ENCODE data around the gene EML1.
A peak's percentile ranks its signal among the peaks of the same experiment; 100 is the strongest.

EML1 gene, protein sequence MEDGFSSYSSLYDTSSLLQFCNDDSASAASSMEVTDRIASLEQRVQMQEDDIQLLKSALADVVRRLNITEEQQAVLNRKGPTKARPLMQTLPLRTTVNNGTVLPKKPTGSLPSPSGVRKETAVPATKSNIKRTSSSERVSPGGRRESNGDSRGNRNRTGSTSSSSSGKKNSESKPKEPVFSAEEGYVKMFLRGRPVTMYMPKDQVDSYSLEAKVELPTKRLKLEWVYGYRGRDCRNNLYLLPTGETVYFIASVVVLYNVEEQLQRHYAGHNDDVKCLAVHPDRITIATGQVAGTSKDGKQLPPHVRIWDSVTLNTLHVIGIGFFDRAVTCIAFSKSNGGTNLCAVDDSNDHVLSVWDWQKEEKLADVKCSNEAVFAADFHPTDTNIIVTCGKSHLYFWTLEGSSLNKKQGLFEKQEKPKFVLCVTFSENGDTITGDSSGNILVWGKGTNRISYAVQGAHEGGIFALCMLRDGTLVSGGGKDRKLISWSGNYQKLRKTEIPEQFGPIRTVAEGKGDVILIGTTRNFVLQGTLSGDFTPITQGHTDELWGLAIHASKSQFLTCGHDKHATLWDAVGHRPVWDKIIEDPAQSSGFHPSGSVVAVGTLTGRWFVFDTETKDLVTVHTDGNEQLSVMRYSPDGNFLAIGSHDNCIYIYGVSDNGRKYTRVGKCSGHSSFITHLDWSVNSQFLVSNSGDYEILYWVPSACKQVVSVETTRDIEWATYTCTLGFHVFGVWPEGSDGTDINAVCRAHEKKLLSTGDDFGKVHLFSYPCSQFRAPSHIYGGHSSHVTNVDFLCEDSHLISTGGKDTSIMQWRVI

DNA sequence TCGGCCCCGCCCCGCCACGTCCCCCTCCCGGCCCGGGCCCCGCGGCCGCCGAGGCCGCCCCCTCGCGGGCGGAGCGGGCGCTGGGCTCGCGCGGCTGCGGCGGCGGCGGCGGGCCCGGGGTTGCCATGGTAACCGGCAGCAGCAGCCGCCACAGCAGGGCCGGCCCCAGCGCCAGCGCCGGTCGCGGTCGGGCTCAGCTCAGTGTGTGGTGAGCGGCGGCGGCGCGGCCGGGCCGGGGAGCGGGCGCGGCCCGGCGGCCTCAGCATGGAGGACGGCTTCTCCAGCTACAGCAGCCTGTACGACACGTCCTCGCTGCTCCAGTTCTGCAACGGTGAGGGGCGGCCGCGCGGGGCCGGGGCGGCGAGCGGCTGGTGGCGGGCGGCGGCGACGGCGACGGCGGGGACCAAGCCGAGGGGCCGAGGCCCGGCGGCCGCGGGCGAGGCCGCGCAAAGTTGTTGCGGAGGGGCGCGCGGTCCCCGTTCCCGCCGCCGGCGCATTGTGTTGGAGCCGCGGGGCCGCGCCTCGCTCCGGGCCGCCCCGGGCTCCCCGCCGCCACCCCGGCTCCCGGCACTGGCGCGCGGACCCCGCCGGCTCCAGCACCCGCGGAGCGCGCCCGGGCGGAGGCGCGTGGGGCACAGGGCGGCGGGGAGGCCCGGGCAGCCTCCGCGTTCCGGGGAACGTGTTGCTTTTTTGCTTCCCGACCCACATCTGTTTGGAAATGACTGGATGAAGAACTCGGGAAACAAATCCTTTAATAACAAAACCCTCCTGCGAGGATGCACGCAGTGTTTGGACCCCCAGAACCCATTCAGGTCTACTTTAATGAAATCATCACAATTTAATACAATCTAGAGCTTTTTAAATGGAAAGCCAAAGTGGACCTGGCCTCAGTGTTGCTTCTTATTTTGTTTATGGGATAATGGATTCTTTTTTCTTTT is at the start of gene EML1:
TSS of gene EML1 (plus strand) at position 201 of the 938 bp plus-strand sequence. CDS start at position 265, 64 bp downstream.
- Histone ChIP-seq H3K36me3 (ENCODE audit: control insufficient read depth in 5 of 5, insufficient read depth in 5 of 5, low read length in 5 of 5) (no peaks in the 10 kb centered on the region), H3K9ac (ENCODE audit: low read length in 5 of 5) (peak within 1 kb of the TSS in 4 of 5 donors; percentile 58 to 87 (median 64)), H3K4me3 (ENCODE audit: low read depth in 1 of 5, low read length in 5 of 5) (peak within 1 kb of the TSS; percentile 55 to 75 (median 66)), H3K4me1 (ENCODE audit: control insufficient read depth in 5 of 5, insufficient read depth in 5 of 5, low read length in 5 of 5) (peaks cover 5 to 30% (median 25%) of the 10 kb centered on the region in 5 donors), H3K27ac (ENCODE audit: low read depth, low read length) (peak within 1 kb of the TSS; percentile 57), H3K27me3 (ENCODE audit: control insufficient read depth in 5 of 5, insufficient read depth in 4 of 5, low read length in 5 of 5) (no peaks in the 10 kb centered on the region), H3K9me3 (ENCODE audit: control insufficient read depth in 5 of 5, low read length in 5 of 5) (no peaks in the 10 kb centered on the region)

- no peaks in the 10 kb centered on the region for H3K36me3 ChIP-seq (ENCODE audit: control insufficient read depth in 5 of 5, insufficient read depth in 5 of 5, low read length in 5 of 5)
- H3K9ac ChIP-seq (ENCODE audit: low read length in 5 of 5) = no peak overlapping the region
- H3K27me3 ChIP-seq (ENCODE audit: control insufficient read depth in 5 of 5, insufficient read depth in 4 of 5, low read length in 5 of 5) = peaks cover 0 to 13% (median 5%) of the 10 kb centered on the region in 5 donors
- no peak overlapping the region for H3K4me3 ChIP-seq (ENCODE audit: low read depth in 1 of 5, low read length in 5 of 5)
- H3K9me3 ChIP-seq (ENCODE audit: control insufficient read depth in 5 of 5, low read length in 5 of 5) = no peaks in the 10 kb centered on the region
- H3K27ac ChIP-seq (ENCODE audit: low read depth, low read length) = no peak overlapping the region
- peaks cover 0 to 52% (median 24%) of the 10 kb centered on the region in 5 donors for H3K4me1 ChIP-seq (ENCODE audit: control insufficient read depth in 5 of 5, insufficient read depth in 5 of 5, low read length in 5 of 5)
Observed at GRCh38 chr14:99744199-99744872, 48.9 kb upstream of the EML1 start.

- H3K9ac ChIP-seq (ENCODE audit: low read length in 5 of 5) = no peak overlapping the region
- no peak overlapping the region for H3K27ac ChIP-seq (ENCODE audit: low read depth, low read length)
- H3K4me1 ChIP-seq (ENCODE audit: control insufficient read depth in 5 of 5, insufficient read depth in 5 of 5, low read length in 5 of 5) = peaks cover 2 to 52% (median 30%) of the 10 kb centered on the region in 5 donors
- no peak overlapping the region for H3K4me3 ChIP-seq (ENCODE audit: low read depth in 1 of 5, low read length in 5 of 5)
- H3K36me3 ChIP-seq (ENCODE audit: control insufficient read depth in 5 of 5, insufficient read depth in 5 of 5, low read length in 5 of 5) = no peaks in the 10 kb centered on the region
- H3K27me3 ChIP-seq (ENCODE audit: control insufficient read depth in 5 of 5, insufficient read depth in 4 of 5, low read length in 5 of 5) = peaks cover 0 to 13% (median 7%) of the 10 kb centered on the region in 5 donors
- no peaks in the 10 kb centered on the region for H3K9me3 ChIP-seq (ENCODE audit: control insufficient read depth in 5 of 5, low read length in 5 of 5)
Observed at GRCh38 chr14:99744873-99745224, 48.4 kb upstream of the EML1 start.

GRCh38 chr14:99745307-99745951 is 47.8 kb upstream of the EML1 start:
- Histone ChIP-seq H3K27me3 (ENCODE audit: control insufficient read depth in 5 of 5, insufficient read depth in 4 of 5, low read length in 5 of 5) (peaks cover 0 to 18% (median 11%) of the 10 kb centered on the region in 5 donors), H3K4me1 (ENCODE audit: control insufficient read depth in 5 of 5, insufficient read depth in 5 of 5, low read length in 5 of 5) (peaks cover 2 to 51% (median 35%) of the 10 kb centered on the region in 5 donors), H3K36me3 (ENCODE audit: control insufficient read depth in 5 of 5, insufficient read depth in 5 of 5, low read length in 5 of 5) (no peaks in the 10 kb centered on the region), H3K9ac (ENCODE audit: low read length in 5 of 5) (no peak overlapping the region), H3K4me3 (ENCODE audit: low read depth in 1 of 5, low read length in 5 of 5) (no peak overlapping the region), H3K27ac (ENCODE audit: low read depth, low read length) (peak overlapping the region; percentile 27), H3K9me3 (ENCODE audit: control insufficient read depth in 5 of 5, low read length in 5 of 5) (no peaks in the 10 kb centered on the region)

DNA sequence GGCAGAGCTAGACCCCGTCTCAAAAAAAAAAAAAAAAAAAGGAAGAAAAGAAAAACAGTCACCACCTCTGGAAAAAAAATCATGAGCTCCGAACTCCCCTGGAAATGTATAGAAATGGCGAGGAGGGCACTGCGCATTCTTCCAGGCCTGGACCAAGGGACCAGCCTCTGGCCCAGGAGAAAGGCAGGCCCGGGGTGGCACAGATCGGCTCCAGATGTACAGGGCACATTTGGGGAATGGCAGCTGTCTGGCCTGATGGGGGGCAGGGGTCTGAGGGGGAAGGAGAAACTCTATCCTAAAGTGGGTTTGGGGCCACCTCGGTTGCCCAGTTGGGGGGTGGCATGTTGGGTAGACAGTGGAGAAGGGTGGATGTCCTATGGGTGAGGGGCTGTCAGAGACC is 46.0 kb upstream of the EML1 start:
- no peak overlapping the region for H3K4me3 ChIP-seq (ENCODE audit: low read depth in 1 of 5, low read length in 5 of 5)
- peaks cover 0 to 28% (median 20%) of the 10 kb centered on the region in 5 donors for H3K27me3 ChIP-seq (ENCODE audit: control insufficient read depth in 5 of 5, insufficient read depth in 4 of 5, low read length in 5 of 5)
- peaks cover 2 to 47% (median 37%) of the 10 kb centered on the region in 5 donors for H3K4me1 ChIP-seq (ENCODE audit: control insufficient read depth in 5 of 5, insufficient read depth in 5 of 5, low read length in 5 of 5)
- no peaks in the 10 kb centered on the region for H3K36me3 ChIP-seq (ENCODE audit: control insufficient read depth in 5 of 5, insufficient read depth in 5 of 5, low read length in 5 of 5)
- no peaks in the 10 kb centered on the region for H3K9me3 ChIP-seq (ENCODE audit: control insufficient read depth in 5 of 5, low read length in 5 of 5)
- no peak overlapping the region for H3K9ac ChIP-seq (ENCODE audit: low read length in 5 of 5)
- H3K27ac ChIP-seq (ENCODE audit: low read depth, low read length) = peak overlapping the region; percentile 37

- Histone ChIP-seq H3K4me1 (ENCODE audit: control insufficient read depth in 5 of 5, insufficient read depth in 5 of 5, low read length in 5 of 5) (peaks cover 2 to 53% (median 43%) of the 10 kb centered on the region in 5 donors), H3K9ac (ENCODE audit: low read length in 5 of 5) (no peak overlapping the region), H3K27ac (ENCODE audit: low read depth, low read length) (peak overlapping the region; percentile 37), H3K27me3 (ENCODE audit: control insufficient read depth in 5 of 5, insufficient read depth in 4 of 5, low read length in 5 of 5) (peaks cover 0 to 29% (median 20%) of the 10 kb centered on the region in 5 donors), H3K36me3 (ENCODE audit: control insufficient read depth in 5 of 5, insufficient read depth in 5 of 5, low read length in 5 of 5) (no peaks in the 10 kb centered on the region), H3K9me3 (ENCODE audit: control insufficient read depth in 5 of 5, low read length in 5 of 5) (no peaks in the 10 kb centered on the region), H3K4me3 (ENCODE audit: low read depth in 1 of 5, low read length in 5 of 5) (no peak overlapping the region)
Observed at GRCh38 chr14:99747582-99748330, 45.5 kb upstream of the EML1 start.

DNA sequence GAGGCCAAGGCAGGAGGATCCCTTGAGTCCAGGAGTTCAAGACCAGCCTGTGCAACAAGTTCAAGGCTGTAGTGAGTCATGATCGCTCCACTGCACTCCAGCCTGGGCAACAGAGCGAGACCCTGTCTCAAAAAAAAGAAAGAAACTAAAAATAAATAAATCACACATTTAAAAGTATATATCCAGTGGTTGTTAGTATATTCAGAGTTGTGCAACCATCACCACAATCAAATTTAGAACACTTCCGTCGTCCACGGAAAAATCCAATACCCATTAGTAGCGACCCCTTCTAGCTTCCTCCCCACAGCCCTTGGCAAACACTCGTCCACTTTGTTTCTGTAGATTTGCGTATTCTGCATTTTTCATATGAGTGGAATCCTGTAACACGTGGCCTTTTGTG is 44.7 kb upstream of the EML1 start:
- peaks cover 2 to 60% (median 48%) of the 10 kb centered on the region in 5 donors for H3K4me1 ChIP-seq (ENCODE audit: control insufficient read depth in 5 of 5, insufficient read depth in 5 of 5, low read length in 5 of 5)
- no peak overlapping the region for H3K4me3 ChIP-seq (ENCODE audit: low read depth in 1 of 5, low read length in 5 of 5)
- no peak overlapping the region for H3K27ac ChIP-seq (ENCODE audit: low read depth, low read length)

GRCh38 chr14:99749142-99749541 is 44.1 kb upstream of the EML1 start:
- Histone ChIP-seq H3K27me3 (ENCODE audit: control insufficient read depth in 5 of 5, insufficient read depth in 4 of 5, low read length in 5 of 5) (peaks cover 0 to 36% (median 20%) of the 10 kb centered on the region in 5 donors), H3K4me1 (ENCODE audit: control insufficient read depth in 5 of 5, insufficient read depth in 5 of 5, low read length in 5 of 5) (peaks cover 3 to 66% (median 49%) of the 10 kb centered on the region in 5 donors), H3K4me3 (ENCODE audit: low read depth in 1 of 5, low read length in 5 of 5) (no peak overlapping the region), H3K36me3 (ENCODE audit: control insufficient read depth in 5 of 5, insufficient read depth in 5 of 5, low read length in 5 of 5) (no peaks in the 10 kb centered on the region), H3K9me3 (ENCODE audit: control insufficient read depth in 5 of 5, low read length in 5 of 5) (no peaks in the 10 kb centered on the region), H3K9ac (ENCODE audit: low read length in 5 of 5) (no peak overlapping the region), H3K27ac (ENCODE audit: low read depth, low read length) (no peak overlapping the region)

More for the DNA sequence above, 44.7 kb upstream of the EML1 start:
- Histone ChIP-seq H3K9ac (ENCODE audit: low read length in 5 of 5) (no peak overlapping the region), H3K36me3 (ENCODE audit: control insufficient read depth in 5 of 5, insufficient read depth in 5 of 5, low read length in 5 of 5) (no peaks in the 10 kb centered on the region), H3K27me3 (ENCODE audit: control insufficient read depth in 5 of 5, insufficient read depth in 4 of 5, low read length in 5 of 5) (peaks cover 0 to 31% (median 20%) of the 10 kb centered on the region in 5 donors), H3K9me3 (ENCODE audit: control insufficient read depth in 5 of 5, low read length in 5 of 5) (no peaks in the 10 kb centered on the region)

Measured in subcutaneous abdominal adipose tissue (tissue), 5 donors.